GM20000 (cell line): ENCODE results near the gene SCG3.
"Not testable (repeated sequence)": the region's sequence is repeated elsewhere in the genome, so short reads cannot be mapped to it uniquely, and the experiment has no call there.

ENCODE experiments used
- DNase-seq: peaks from one replicate; pipeline ENCODE4 v3.0.0; 2012; ENCODE audit warnings: low spot score
- CTCF ChIP-seq: IDR thresholded peaks from 2 replicates; pipeline ENCODE4 v1.5.1; 2012; ENCODE audit warnings: mild to moderate bottlenecking, control low read depth; ENCODE audit errors: extremely low read depth, missing control alignments

The SCG3 gene

GRCh38 chr15:51681303-51681963 lies at the start of gene SCG3:
TSS of gene SCG3 (plus strand) at chr15:51681503. CDS start at chr15:51681756, 253 bp downstream.
- DNase-seq: peak; percentile 48
- TF ChIP-seq CTCF: no peak

GRCh38 chr15:51634591-51635198 lies 46.6 kb upstream of the SCG3 start:
- DNase-seq: no peak
- TF ChIP-seq CTCF: no peak

GRCh38 chr15:51641490-51642130 lies 39.7 kb upstream of the SCG3 start:
- DNase-seq: no peak
- no peak for TF ChIP-seq CTCF

GRCh38 chr15:51642696-51643095 lies 38.6 kb upstream of the SCG3 start:
- no peak for TF ChIP-seq CTCF

GRCh38 chr15:51647128-51647562 lies 34.2 kb upstream of the SCG3 start:
- DNase-seq: no peak
- TF ChIP-seq CTCF: no peak

More at GRCh38 chr15:51642696-51643095, 38.6 kb upstream of the SCG3 start:
- no peak for DNase-seq

- not testable (repeated sequence) for DNase-seq
Observed at GRCh38 chr15:51648101-51648500, 33.2 kb upstream of the SCG3 start.

- DNase-seq: not testable (repeated sequence)
Observed at GRCh38 chr15:51648643-51649042, 32.7 kb upstream of the SCG3 start.

GRCh38 chr15:51649659-51650521 lies 31.4 kb upstream of the SCG3 start:
- TF ChIP-seq CTCF: peak; percentile 54

More at GRCh38 chr15:51649659-51650521, 31.4 kb upstream of the SCG3 start:
- DNase-seq: peak; percentile 65
